HG02610 (cell line): Measurements from ENCODE around the gene NUP62.

Source experiments
- ATAC-seq: cut with Tn5 transposase; IDR thresholded peaks from one replicate; pipeline ENCODE4 v1.9.1; 2021; ENCODE audit warnings: mild to moderate bottlenecking, moderate library complexity; ENCODE audit not compliant: unreplicated experiment

Gene NUP62

GRCh38 chr19:49952479-49952836, 23.2 kb upstream of the NUP62 start:
- ATAC-seq: no peak

- ATAC-seq: no peak
Measured at GRCh38 chr19:49951806-49952478, 22.6 kb upstream of the NUP62 start.

- ATAC-seq: no peak
Measured at GRCh38 chr19:49950956-49951526, 21.7 kb upstream of the NUP62 start.

GRCh38 chr19:49950590-49950948, 21.3 kb upstream of the NUP62 start:
- no peak for ATAC-seq

GRCh38 chr19:49949742-49950589, 20.7 kb upstream of the NUP62 start:
- no peak for ATAC-seq

- ATAC-seq: no peak
Measured at GRCh38 chr19:49946415-49946814, 17.1 kb upstream of the NUP62 start.

- peak; percentile 44 for ATAC-seq
Measured at GRCh38 chr19:49944567-49944966, 15.3 kb upstream of the NUP62 start.

- ATAC-seq: no peak
Measured at GRCh38 chr19:49940482-49940791, 11.1 kb upstream of the NUP62 start.

- ATAC-seq: no peak
Measured at GRCh38 chr19:49939721-49940481, 10.6 kb upstream of the NUP62 start.

GRCh38 chr19:49938662-49939061, 9.4 kb upstream of the NUP62 start:
- ATAC-seq: no peak

GRCh38 chr19:49937750-49938381, 8.6 kb upstream of the NUP62 start:
- ATAC-seq: no peak

GRCh38 chr19:49936549-49936948, 7.2 kb upstream of the NUP62 start:
- ATAC-seq: no peak

- no peak for ATAC-seq
Measured at GRCh38 chr19:49933643-49934042, 4.3 kb upstream of the NUP62 start.

GRCh38 chr19:49932731-49933131, 3.4 kb upstream of the NUP62 start:
- ATAC-seq: no peak

- no peak for ATAC-seq
Measured at GRCh38 chr19:49932041-49932451, 2.7 kb upstream of the NUP62 start.

- ATAC-seq: no peak
Measured at GRCh38 chr19:49931293-49932040, 2.2 kb upstream of the NUP62 start.

GRCh38 chr19:49930483-49931011, 1.2 kb upstream of the NUP62 start:
- ATAC-seq: no peak

- peak; percentile 71 for ATAC-seq
Measured at GRCh38 chr19:49929611-49930482, 543 bp upstream of the NUP62 start.
